PC-3 (cell line): Measurements from ENCODE around the gene FBLIM1. TPM values are rescaled to one million over a fixed set of nuclear protein-coding genes. Genes with fewer than 3 reads are reported as not detected.

Experiments used
- ATAC-seq: fragments of 200-7000 bp; cut with Tn5 transposase; 2 replicates; pipeline ENCODE4 v1.9.1; 2020; ENCODE audit warnings: mild to moderate bottlenecking, moderate library complexity
- BruUV-seq: library from RNA; stranded (reverse); fragments of 400-500 nt; replicated peaks from 2 replicates; lab custom pipeline; 2021; lab: Mats Ljungman, UMichigan
- CTCF ChIA-PET: fragments of 300-600 bp; sonication (Branson Sonifier 250); formaldehyde crosslinking; loops from one replicate; lab custom pipeline; 2022; ENCODE audit warnings: antibody characterized with exemption; lab: Charles Lee
- POLR2A ChIA-PET: fragments of 300-600 bp; sonication (Branson Sonifier 250); formaldehyde crosslinking; loops from one replicate; lab custom pipeline; 2022; ENCODE audit warnings: antibody characterized with exemption; ENCODE audit not compliant: unreplicated experiment; lab: Charles Lee
- DNase-seq: peaks from one replicate; pipeline ENCODE4 v3.0.0-alpha.2; 2015
- H2AFZ ChIP-seq: fragments of 300-600 bp; sonication (generic); 2 replicates; pipeline ENCODE4 v1.6.0; 2016; ENCODE audit warnings: antibody characterized with exemption, low read length
- H3F3A ChIP-seq: fragments of 300-600 bp; sonication (generic); one replicate; pipeline ENCODE4 v1.6.0; 2017; ENCODE audit warnings: antibody characterized with exemption, low read length, control low read depth, mild to moderate bottlenecking; ENCODE audit not compliant: unreplicated experiment
- H3K27ac ChIP-seq: fragments of 300-600 bp; sonication (generic); 2 replicates; pipeline ENCODE4 v1.5.1; 2016; ENCODE audit warnings: mild to moderate bottlenecking, low read length
- H3K27me3 ChIP-seq: fragments of 300-600 bp; sonication (generic); 2 replicates; pipeline ENCODE4 v1.6.1; 2016; ENCODE audit warnings: low read length, mixed read lengths
- H3K36me3 ChIP-seq: fragments of 300-600 bp; sonication (generic); 2 replicates; pipeline ENCODE4 v1.6.1; 2016; ENCODE audit warnings: low read depth, mixed run types, low read length, mixed read lengths
- H3K4me1 ChIP-seq: fragments of 300-600 bp; sonication (generic); 2 replicates; pipeline ENCODE4 v1.5.1; 2016; ENCODE audit warnings: low read length; ENCODE audit not compliant: insufficient read depth
- H3K4me2 ChIP-seq: fragments of 300-600 bp; sonication (generic); 2 replicates; pipeline ENCODE4 v1.6.0; 2016; ENCODE audit warnings: low read length
- H3K4me3 ChIP-seq: fragments of 300-600 bp; sonication (generic); 2 replicates; pipeline ENCODE4 v1.5.1; 2016; ENCODE audit warnings: mild to moderate bottlenecking, low read length, mixed read lengths
- H3K79me2 ChIP-seq: fragments of 300-600 bp; sonication (generic); 2 replicates; pipeline ENCODE4 v1.6.1; 2017; ENCODE audit warnings: low read length, mixed read lengths
- H3K9ac ChIP-seq: fragments of 300-600 bp; sonication (generic); 2 replicates; pipeline ENCODE4 v1.6.0; 2016; ENCODE audit warnings: mild to moderate bottlenecking, low read length
- H3K9me2 ChIP-seq: fragments of 300-600 bp; sonication (generic); replicated peaks from 2 replicates; pipeline ENCODE4 v1.6.1; 2016; ENCODE audit warnings: mixed run types, low read length, mixed read lengths
- H3K9me3 ChIP-seq: fragments of 300-600 bp; sonication (generic); 2 replicates; pipeline ENCODE4 v1.6.1; 2016; ENCODE audit warnings: low read length, mixed read lengths
- H4K20me1 ChIP-seq: fragments of 300-600 bp; sonication (generic); 2 replicates; pipeline ENCODE4 v1.6.1; 2016; ENCODE audit warnings: low read length, mixed read lengths
- CTCF ChIP-seq: fragments of 300-600 bp; sonication (generic); conservative IDR thresholded peaks from 2 replicates; pipeline ENCODE4 v1.5.1; 2017; ENCODE audit warnings: antibody characterized with exemption, low read depth, mild to moderate bottlenecking, low read length
- EZH2 ChIP-seq: fragments of 300-600 bp; sonication (generic); IDR thresholded peaks from one replicate; pipeline ENCODE4 v1.6.1; 2017; ENCODE audit warnings: antibody characterized with exemption, mild to moderate bottlenecking, low read length; ENCODE audit not compliant: unreplicated experiment
- EZH2phosphoT487 ChIP-seq: fragments of 300-600 bp; sonication (generic); IDR thresholded peaks from 2 replicates; pipeline ENCODE4 v1.6.1; 2018; ENCODE audit warnings: mild to moderate bottlenecking, antibody characterized with exemption, low read length, borderline replicate concordance
- intact Hi-C: fragments of 100-400 bp; cut with micrococcal nuclease; formaldehyde crosslinking; loops from 2 replicates; pipeline ENCODE4 v1.9.0; 2023
- total RNA-seq: library from RNA; depleted of rRNA; stranded (reverse); fragments of >200 nt; gene quantifications from 2 replicates; pipeline ENCODE4 v1.2.3, GENCODE V29; 2014

FBLIM1 gene
- total RNA-seq, 1 experiment from 2014 or later: 74.1 TPM

- H3K36me3 ChIP-seq: peaks cover 27% of the 10 kb centered on the region
- POLR2A ChIA-PET: no interaction called here
These were observed 9.8 kb downstream of the FBLIM1 start for GRCh38 chr1:15768388-15768787.

GRCh38 chr1:15770313-15770962 is 11.8 kb downstream of the FBLIM1 start:
- peaks cover 9% of the 10 kb centered on the region for H3K4me1 ChIP-seq
- no peak overlapping the region for H3K27ac ChIP-seq
- ChIA-PET POLR2A (no interaction called here), CTCF (no interaction called here)
- H4K20me1 ChIP-seq: no peaks in the 10 kb centered on the region
- ATAC-seq (no peak), DNase-seq (no peak)
- TF ChIP-seq CTCF (no peak), EZH2 (no peak), EZH2phosphoT487 (no peak)
- intact Hi-C loops: no loop called here
- H3F3A ChIP-seq: no peaks in the 10 kb centered on the region
- no peak overlapping the region for H2AFZ ChIP-seq
- no peaks in the 10 kb centered on the region for H3K9me3 ChIP-seq
- BruUV-seq: no TSS peak
- H3K4me3 ChIP-seq: no peak overlapping the region
- H3K9ac ChIP-seq: no peak overlapping the region
- H3K36me3 ChIP-seq: peaks cover 40% of the 10 kb centered on the region
- no peak overlapping the region for H3K4me2 ChIP-seq
- H3K27me3 ChIP-seq: no peaks in the 10 kb centered on the region
- H3K79me2 ChIP-seq: no peaks in the 10 kb centered on the region
- H3K9me2 ChIP-seq: no peaks in the 10 kb centered on the region

More at GRCh38 chr1:15768388-15768787, 9.8 kb downstream of the FBLIM1 start:
- Histone ChIP-seq H3K9ac (no peak overlapping the region), H3K79me2 (peaks cover 8% of the 10 kb centered on the region; the same call in 1 of the 2 replicates), H3K4me1 (peaks cover 20% of the 10 kb centered on the region), H4K20me1 (no peaks in the 10 kb centered on the region), H2AFZ (no peak overlapping the region), H3K27ac (no peak overlapping the region), H3K4me3 (no peak overlapping the region), H3F3A (no peaks in the 10 kb centered on the region), H3K4me2 (no peak overlapping the region), H3K27me3 (no peaks in the 10 kb centered on the region), H3K9me3 (no peaks in the 10 kb centered on the region), H3K9me2 (no peaks in the 10 kb centered on the region)
- TF ChIP-seq EZH2: no peak
- no peak for TF ChIP-seq CTCF
- no peak for TF ChIP-seq EZH2phosphoT487
- intact Hi-C loops: no loop called here
- DNase-seq (no peak), ATAC-seq (no peak)
- BruUV-seq: no TSS peak
- CTCF ChIA-PET: no interaction called here

GRCh38 chr1:15771836-15772515 is 13.4 kb downstream of the FBLIM1 start:
- H3K4me2 ChIP-seq: no peak overlapping the region
- DNase-seq (no peak), ATAC-seq (no peak)
- no peaks in the 10 kb centered on the region for H3K79me2 ChIP-seq
- no TSS peak for BruUV-seq
- TF ChIP-seq CTCF (no peak), EZH2 (no peak), EZH2phosphoT487 (no peak)
- peaks cover 50% of the 10 kb centered on the region for H3K36me3 ChIP-seq
- no peak overlapping the region for H3K27ac ChIP-seq
- intact Hi-C loops: no loop called here
- ChIA-PET POLR2A (no interaction called here), CTCF (no interaction called here)
- H3K9me2 ChIP-seq: no peaks in the 10 kb centered on the region
- no peaks in the 10 kb centered on the region for H3K9me3 ChIP-seq
- H3K27me3 ChIP-seq: no peaks in the 10 kb centered on the region
- no peak overlapping the region for H3K4me3 ChIP-seq
- H3F3A ChIP-seq: no peaks in the 10 kb centered on the region
- H4K20me1 ChIP-seq: no peaks in the 10 kb centered on the region
- H3K4me1 ChIP-seq: no peaks in the 10 kb centered on the region
- H3K9ac ChIP-seq: no peak overlapping the region
- no peak overlapping the region for H2AFZ ChIP-seq
